ENCODE data around the gene SCMH1.

- TF ChIP-seq CTCF (IDR thresholded peaks at IDR 0.05), result no peak
- TF ChIP-seq POLR2A (IDR thresholded peaks at IDR 0.05; ENCODE audit: low read depth), result no peak
Measured at GRCh38 chr1:41225495-41225894, 16.6 kb downstream of the SCMH1 start.
